H1 (cell line): ENCODE measurements around the gene MRC2.

ENCODE experiments used
- BRCA1 ChIP-seq: IDR thresholded peaks from 2 replicates; pipeline ENCODE4 v1.6.1; 2012; ENCODE audit warnings: low read depth, low read length, improper control_type of control experiment
- EP300 ChIP-seq, 2 experiments: IDR thresholded peaks; 1 replicate in 1 of 2; 2 replicates in 1 of 2; pipeline ENCODE4 v1.6.1; 2011 to 2012; ENCODE audit warnings: low read depth in 2 of 2, low read length in 2 of 2, mild to moderate bottlenecking in 2 of 2, borderline replicate concordance in 1 of 2, inconsistent platforms in 1 of 2, moderate library complexity in 1 of 2
- EZH2 ChIP-seq: fragments of 200-600 bp; sonication (generic); IDR thresholded peaks from 2 replicates; pipeline ENCODE4 v1.7.1; 2012; ENCODE audit warnings: low read depth, mild to moderate bottlenecking, moderate library complexity, low read length, inconsistent platforms; ENCODE audit not compliant: severe bottlenecking
- GABPA ChIP-seq: IDR thresholded peaks from 2 replicates; pipeline ENCODE4 v1.6.1; 2011; ENCODE audit warnings: mild to moderate bottlenecking, low read length, moderate library complexity, borderline replicate concordance; ENCODE audit not compliant: insufficient read depth
- SIX5 ChIP-seq: IDR thresholded peaks from 2 replicates; pipeline ENCODE4 v1.6.1; 2011; ENCODE audit warnings: mild to moderate bottlenecking, low read depth, low read length
- SUZ12 ChIP-seq: fragments of 200-600 bp; sonication (generic); IDR thresholded peaks from 2 replicates; pipeline ENCODE4 v1.6.1; 2012; ENCODE audit warnings: mild to moderate bottlenecking, inconsistent platforms, low read length, moderate library complexity, mixed read lengths
- TBP ChIP-seq: IDR thresholded peaks from 2 replicates; pipeline ENCODE4 v1.6.1; 2011; ENCODE audit warnings: low read depth, low read length, improper control_type of control experiment
- TF ChIP-seq, protein P1 (sequence below), 3 experiments: IDR thresholded peaks; 1 replicate in 2 of 3; 2 replicates in 1 of 3; pipeline versions ENCODE4 v1.5.1 to v1.6.1; 2011; ENCODE audit warnings: low read length in 3 of 3, mild to moderate bottlenecking in 3 of 3, inconsistent platforms in 2 of 3, low read depth in 1 of 3, moderate library complexity in 1 of 3; ENCODE audit not compliant: insufficient read depth in 1 of 3; ENCODE audit errors: control extremely low read depth in 1 of 3
- TF ChIP-seq, protein P2 (sequence below): IDR thresholded peaks from 2 replicates; pipeline ENCODE4 v1.6.1; 2012; ENCODE audit warnings: low read length, inconsistent platforms

DNA sequence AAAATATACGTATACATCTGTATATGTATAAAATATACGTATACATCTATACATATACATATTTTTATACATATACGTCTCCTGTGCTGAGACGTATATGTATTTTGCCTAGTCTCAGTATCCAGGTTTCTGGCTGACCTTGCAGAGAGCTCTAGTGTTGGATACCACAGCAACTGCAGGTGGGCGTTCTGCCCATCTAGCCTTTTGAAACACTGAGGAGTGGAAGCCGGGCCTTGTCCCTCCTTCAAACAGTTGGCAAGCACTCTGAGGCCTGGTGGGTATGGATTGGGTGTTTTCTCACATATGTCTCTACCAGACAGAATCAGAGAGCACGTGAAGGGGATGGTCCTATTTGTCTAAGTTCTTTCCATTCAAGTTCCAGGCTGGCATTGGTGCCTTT, 39.4 kb upstream of the MRC2 start:
- TF ChIP-seq BRCA1 (no peak), GABPA (no peak), SUZ12 (no peak), TBP (no peak), SIX5 (no peak), EZH2 (no peak), EP300 (IDR thresholded peaks at IDR 0.05; ENCODE audit: borderline replicate concordance in 1 of 2, low read depth in 2 of 2, low read length in 2 of 2) (no peak)
- TF ChIP-seq, protein P1, sequence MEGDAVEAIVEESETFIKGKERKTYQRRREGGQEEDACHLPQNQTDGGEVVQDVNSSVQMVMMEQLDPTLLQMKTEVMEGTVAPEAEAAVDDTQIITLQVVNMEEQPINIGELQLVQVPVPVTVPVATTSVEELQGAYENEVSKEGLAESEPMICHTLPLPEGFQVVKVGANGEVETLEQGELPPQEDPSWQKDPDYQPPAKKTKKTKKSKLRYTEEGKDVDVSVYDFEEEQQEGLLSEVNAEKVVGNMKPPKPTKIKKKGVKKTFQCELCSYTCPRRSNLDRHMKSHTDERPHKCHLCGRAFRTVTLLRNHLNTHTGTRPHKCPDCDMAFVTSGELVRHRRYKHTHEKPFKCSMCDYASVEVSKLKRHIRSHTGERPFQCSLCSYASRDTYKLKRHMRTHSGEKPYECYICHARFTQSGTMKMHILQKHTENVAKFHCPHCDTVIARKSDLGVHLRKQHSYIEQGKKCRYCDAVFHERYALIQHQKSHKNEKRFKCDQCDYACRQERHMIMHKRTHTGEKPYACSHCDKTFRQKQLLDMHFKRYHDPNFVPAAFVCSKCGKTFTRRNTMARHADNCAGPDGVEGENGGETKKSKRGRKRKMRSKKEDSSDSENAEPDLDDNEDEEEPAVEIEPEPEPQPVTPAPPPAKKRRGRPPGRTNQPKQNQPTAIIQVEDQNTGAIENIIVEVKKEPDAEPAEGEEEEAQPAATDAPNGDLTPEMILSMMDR (IDR thresholded peaks at IDR 0.05; ENCODE audit: control extremely low read depth in 1 of 3, insufficient read depth in 1 of 3, low read depth in 1 of 3, low read length in 3 of 3), result no peak
- TF ChIP-seq, protein P2, sequence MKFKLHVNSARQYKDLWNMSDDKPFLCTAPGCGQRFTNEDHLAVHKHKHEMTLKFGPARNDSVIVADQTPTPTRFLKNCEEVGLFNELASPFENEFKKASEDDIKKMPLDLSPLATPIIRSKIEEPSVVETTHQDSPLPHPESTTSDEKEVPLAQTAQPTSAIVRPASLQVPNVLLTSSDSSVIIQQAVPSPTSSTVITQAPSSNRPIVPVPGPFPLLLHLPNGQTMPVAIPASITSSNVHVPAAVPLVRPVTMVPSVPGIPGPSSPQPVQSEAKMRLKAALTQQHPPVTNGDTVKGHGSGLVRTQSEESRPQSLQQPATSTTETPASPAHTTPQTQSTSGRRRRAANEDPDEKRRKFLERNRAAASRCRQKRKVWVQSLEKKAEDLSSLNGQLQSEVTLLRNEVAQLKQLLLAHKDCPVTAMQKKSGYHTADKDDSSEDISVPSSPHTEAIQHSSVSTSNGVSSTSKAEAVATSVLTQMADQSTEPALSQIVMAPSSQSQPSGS, result no peak
